Head of caudate nucleus (tissue), 42 donors: Measurements from ENCODE around the gene DMXL1.
"Not testable (repeated sequence)": the region's sequence is repeated elsewhere in the genome, so short reads cannot be mapped to it uniquely, and the experiment has no call there.

Experiments
- DNase-seq, 42 donors: peaks; one replicate each; pipeline versions ENCODE4 v3.0.0 to v3.0.0-alpha.2; 2020 to 2021; ENCODE audit warnings: mixed read lengths in 7 of 42
- intact Hi-C: fragments of 100-400 bp; cut with DNase I; formaldehyde crosslinking; loops from one replicate; pipeline ENCODE4 v1.15.0; 2022

The DMXL1 gene

GRCh38 chr5:119088438-119088837 lies 17.6 kb downstream of the DMXL1 start:
- intact Hi-C loops = no loop called here

GRCh38 chr5:119095611-119096010 lies 24.7 kb downstream of the DMXL1 start:
- no peak for DNase-seq
- intact Hi-C loops = no loop called here

More at GRCh38 chr5:119088438-119088837, 17.6 kb downstream of the DMXL1 start:
- DNase-seq = no peak

- intact Hi-C loops = no loop called here
- peak in 9 of 42 donors; percentile 8 to 48 (median 19) for DNase-seq
These were observed 35.1 kb downstream of the DMXL1 start for GRCh38 chr5:119105971-119106370.

GRCh38 chr5:119112151-119112550 lies 41.3 kb downstream of the DMXL1 start:
- DNase-seq = no peak
- intact Hi-C loops = no loop called here

GRCh38 chr5:119117237-119117636 lies 46.4 kb downstream of the DMXL1 start:
- intact Hi-C loops = no loop called here

GRCh38 chr5:119118000-119118399 lies 47.1 kb downstream of the DMXL1 start:
- no peak for DNase-seq
- intact Hi-C loops = no loop called here

More at GRCh38 chr5:119117237-119117636, 46.4 kb downstream of the DMXL1 start:
- DNase-seq = no peak

- DNase-seq = no peak
- intact Hi-C loops = no loop called here
These were observed 50.0 kb downstream of the DMXL1 start for GRCh38 chr5:119120893-119121292.

GRCh38 chr5:119122474-119122873 lies 51.6 kb downstream of the DMXL1 start:
- DNase-seq, intact Hi-C loops: not testable (repeated sequence)

- DNase-seq = no peak
- intact Hi-C loops = no loop called here
These were observed 52.4 kb downstream of the DMXL1 start for GRCh38 chr5:119123280-119123679.

GRCh38 chr5:119129770-119130169 lies 58.9 kb downstream of the DMXL1 start:
- intact Hi-C loops = no loop called here
- no peak for DNase-seq

GRCh38 chr5:119131530-119132304 lies 60.8 kb downstream of the DMXL1 start:
- intact Hi-C loops = no loop called here
- DNase-seq = no peak

GRCh38 chr5:119135743-119136142 lies 64.9 kb downstream of the DMXL1 start:
- intact Hi-C loops, DNase-seq: not testable (repeated sequence)

GRCh38 chr5:119136666-119137318 lies 65.9 kb downstream of the DMXL1 start:
- no peak for DNase-seq
- intact Hi-C loops = no loop called here

- intact Hi-C loops = no loop called here
- no peak for DNase-seq
These were observed 82.7 kb downstream of the DMXL1 start for GRCh38 chr5:119153629-119154028.

GRCh38 chr5:119158144-119158543 lies 87.3 kb downstream of the DMXL1 start:
- DNase-seq = no peak
- intact Hi-C loops = no loop called here

- DNase-seq = no peak
- intact Hi-C loops = no loop called here
These were observed 90.5 kb downstream of the DMXL1 start for GRCh38 chr5:119161430-119161829.

- DNase-seq = no peak
- intact Hi-C loops = no loop called here
These were observed 95.1 kb downstream of the DMXL1 start for GRCh38 chr5:119166026-119166425.

- DNase-seq = no peak
- intact Hi-C loops = no loop called here
These were observed 97.5 kb downstream of the DMXL1 start for GRCh38 chr5:119168401-119168800.

- DNase-seq = no peak
- intact Hi-C loops = no loop called here
These were observed 100.8 kb downstream of the DMXL1 start for GRCh38 chr5:119171686-119172085.

- intact Hi-C loops = no loop called here
- no peak for DNase-seq
These were observed 103.8 kb downstream of the DMXL1 start for GRCh38 chr5:119174578-119175163.
